Measurements from ENCODE around the gene KLF7.
A peak's percentile ranks its signal among the peaks of the same experiment; 100 is the strongest.

KLF7 gene

DNA sequence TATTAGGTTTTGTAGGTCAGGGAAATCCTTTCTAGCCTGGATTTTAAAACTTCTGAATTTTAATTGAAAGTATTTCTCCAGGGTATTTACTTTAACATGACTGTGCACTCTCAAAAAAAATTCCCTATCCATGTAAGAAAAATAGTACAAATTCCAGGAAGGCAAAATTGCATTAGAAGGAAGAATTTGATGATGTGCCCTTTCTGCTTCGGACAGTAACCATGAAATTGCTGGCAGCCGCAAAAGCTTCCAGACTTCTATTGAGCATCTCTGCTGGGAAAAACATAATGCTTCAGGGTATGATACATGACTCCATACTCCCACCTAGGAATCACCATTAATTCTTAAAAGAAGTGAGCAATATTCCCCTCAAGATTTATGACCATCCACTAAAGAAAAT lies 17.2 kb upstream of the KLF7 start:
- ATAC-seq (no peak), DNase-seq (no peak)
- H3K27me3 Mint-ChIP-seq: no peaks in the 10 kb centered on the region
- no peak overlapping the region for H3K27ac Mint-ChIP-seq
- H3K4me3 Mint-ChIP-seq: no peak overlapping the region
- H3K4me1 Mint-ChIP-seq: peaks cover 8% of the 10 kb centered on the region
- H3K9me3 Mint-ChIP-seq: peaks cover 6 to 10% of the 10 kb centered on the region in 2 donors

- H3K27ac Mint-ChIP-seq: no peak overlapping the region
- no peaks in the 10 kb centered on the region for H3K27me3 Mint-ChIP-seq
- DNase-seq (no peak), ATAC-seq (no peak)
- H3K9me3 Mint-ChIP-seq: peaks cover 0 to under 1% of the 10 kb centered on the region in 2 donors
- H3K4me1 Mint-ChIP-seq: peaks cover 11% of the 10 kb centered on the region
- no peak overlapping the region for H3K4me3 Mint-ChIP-seq
Observed at GRCh38 chr2:207181526-207182274, 16.0 kb upstream of the KLF7 start.

DNA sequence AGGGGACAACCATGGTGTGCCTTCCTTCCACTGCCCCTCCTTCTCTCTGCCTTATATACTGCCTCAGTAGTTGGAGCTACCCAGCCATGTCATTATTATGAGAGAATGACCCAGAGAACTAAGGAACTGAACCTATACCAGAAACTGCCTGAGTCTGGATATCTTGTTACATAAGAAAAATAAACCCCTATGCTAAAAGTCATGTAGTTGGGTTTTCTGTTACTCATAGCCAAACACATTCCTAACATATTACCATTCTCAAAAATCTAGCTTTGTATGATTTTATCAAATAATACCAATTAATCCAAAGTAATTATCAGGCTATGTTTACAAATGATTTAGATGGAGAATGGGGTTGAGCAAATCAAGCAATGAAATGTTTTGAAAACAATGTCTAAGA lies 15.0 kb upstream of the KLF7 start:
- Mint-ChIP-seq H3K4me3 (no peak overlapping the region), H3K4me1 (peaks cover 19% of the 10 kb centered on the region), H3K9me3 (no peaks in the 10 kb centered on the region), H3K27ac (peak overlapping the region in 1 of 2 donors; percentile 27), H3K27me3 (no peaks in the 10 kb centered on the region)
- ATAC-seq (no peak), DNase-seq (no peak)

- no peaks in the 10 kb centered on the region for H3K9me3 Mint-ChIP-seq
- H3K4me3 Mint-ChIP-seq: no peak overlapping the region
- DNase-seq: no peak
- H3K27me3 Mint-ChIP-seq: no peaks in the 10 kb centered on the region
- no peak for ATAC-seq
- peaks cover 11% of the 10 kb centered on the region for H3K4me1 Mint-ChIP-seq
- H3K27ac Mint-ChIP-seq: no peak overlapping the region
Observed at GRCh38 chr2:207176247-207176646, 10.5 kb upstream of the KLF7 start.

- no peak for ATAC-seq
- Mint-ChIP-seq H3K27ac (no peak overlapping the region), H3K4me3 (no peak overlapping the region), H3K4me1 (peaks cover 11% of the 10 kb centered on the region), H3K9me3 (peaks cover 0 to 4% of the 10 kb centered on the region in 2 donors), H3K27me3 (no peaks in the 10 kb centered on the region)
- no peak for DNase-seq
Observed at GRCh38 chr2:207173641-207174040, 7.9 kb upstream of the KLF7 start.

DNA sequence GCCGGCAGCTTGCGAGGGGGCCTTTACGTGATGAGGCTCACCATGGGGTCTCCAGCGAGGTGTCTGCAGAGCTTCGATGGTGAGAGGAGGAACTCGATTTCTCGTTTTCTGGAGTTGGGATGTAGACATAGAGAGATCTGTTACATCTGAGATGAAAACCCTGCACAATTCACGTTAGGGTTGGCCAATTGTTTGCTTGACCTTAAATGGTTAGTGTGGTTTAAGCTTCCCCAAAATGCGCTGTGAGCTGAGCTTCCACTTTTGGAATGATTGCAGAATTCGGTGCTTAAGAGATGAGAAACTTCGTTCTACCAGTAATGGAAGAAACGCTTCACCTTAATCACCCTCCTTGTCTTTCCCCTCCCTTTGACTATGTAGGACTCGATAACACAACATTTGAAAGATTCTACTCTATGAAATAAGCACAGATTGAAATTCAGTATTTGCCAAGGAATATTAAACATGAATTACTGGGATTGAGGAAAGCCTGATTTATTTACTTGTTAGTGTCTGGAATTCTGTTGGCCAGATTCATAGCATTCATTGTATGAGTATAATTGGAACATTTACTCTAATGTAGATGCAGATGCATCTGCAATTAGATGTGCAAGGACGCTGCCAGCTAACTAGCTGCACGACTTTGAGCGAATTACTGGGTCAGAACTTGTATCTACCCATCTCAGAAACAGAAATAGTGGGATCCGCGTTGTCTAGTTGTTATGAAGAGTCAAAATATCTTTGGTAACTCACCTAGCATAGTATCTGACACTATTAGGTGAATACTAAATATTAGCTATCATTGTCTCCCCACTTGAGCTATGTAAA lies 1.6 kb upstream of the KLF7 start:
- ATAC-seq: no peak
- Mint-ChIP-seq H3K4me1 (peaks cover 33% of the 10 kb centered on the region), H3K27me3 (no peaks in the 10 kb centered on the region), H3K9me3 (peaks cover 0 to 4% of the 10 kb centered on the region in 2 donors), H3K27ac (peak overlapping the region; percentile 95 to 99), H3K4me3 (peak overlapping the region; percentile 86 to 96)
- DNase-seq: no peak

DNA sequence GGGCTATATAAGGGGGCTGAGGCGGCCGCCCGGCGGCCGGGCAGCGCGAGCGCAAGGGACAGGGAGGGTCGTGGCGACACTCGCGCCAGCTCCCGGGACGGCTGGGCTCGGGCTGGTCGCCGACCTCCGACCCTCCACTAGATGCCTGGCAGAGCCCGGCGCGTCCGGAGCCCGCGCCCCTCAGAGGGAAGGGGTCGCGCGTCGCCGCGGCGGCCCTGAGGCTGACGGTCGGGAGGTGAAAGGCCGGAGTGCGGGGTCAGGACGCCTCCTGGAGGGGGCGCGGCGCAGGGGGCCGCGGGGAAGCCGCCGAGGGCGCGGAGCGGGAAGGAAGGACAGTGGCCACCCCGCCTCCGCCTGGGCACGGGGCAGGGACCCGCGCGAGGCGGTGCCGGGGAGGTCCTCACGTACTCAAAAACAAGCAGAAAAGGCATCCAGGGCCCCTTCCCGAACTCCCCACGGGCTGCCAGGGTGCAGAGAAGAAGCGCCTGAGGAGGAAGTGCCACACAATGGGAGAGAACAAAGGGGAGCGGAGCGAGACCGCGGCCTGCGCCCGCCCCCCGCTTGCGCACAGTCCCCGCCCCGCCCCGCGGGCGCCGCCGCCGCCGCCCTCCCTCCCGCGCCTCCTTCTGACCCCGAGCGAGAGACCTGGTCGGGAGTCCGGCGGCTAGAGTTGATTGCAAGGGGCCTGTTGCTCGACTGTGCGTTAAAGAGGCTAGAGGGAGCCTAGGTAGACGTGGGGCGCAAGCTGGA lies 776 bp upstream of the KLF7 start:
- Mint-ChIP-seq H3K9me3 (peaks cover 0 to 4% of the 10 kb centered on the region in 2 donors), H3K27ac (peak overlapping the region; percentile 99), H3K4me3 (peak overlapping the region; percentile 86 to 96), H3K27me3 (no peaks in the 10 kb centered on the region), H3K4me1 (peaks cover 41% of the 10 kb centered on the region)
- ATAC-seq (peak; percentile 60), DNase-seq (peak; percentile 66 to 67)

DNA sequence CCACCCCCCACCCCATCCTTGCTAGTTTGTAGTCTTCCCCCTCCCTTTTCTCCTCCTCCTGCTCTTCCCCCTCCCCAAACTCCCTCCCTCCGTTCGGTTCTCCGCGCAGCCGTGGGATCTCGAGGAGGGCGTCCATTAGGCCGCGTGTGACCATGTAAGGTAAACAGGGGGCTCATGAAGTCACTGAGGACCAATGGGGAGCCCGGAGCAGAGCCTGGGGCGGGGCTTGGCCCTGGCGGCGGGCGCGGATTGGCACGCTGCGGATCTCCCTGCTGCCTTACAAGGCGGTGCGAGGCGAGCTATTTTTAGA lies 246 bp upstream of the KLF7 start:
- H3K27me3 Mint-ChIP-seq: no peaks in the 10 kb centered on the region
- peak; percentile 95 for ATAC-seq
- peaks cover 46% of the 10 kb centered on the region for H3K4me1 Mint-ChIP-seq
- H3K27ac Mint-ChIP-seq: peak overlapping the region; percentile 99
- H3K4me3 Mint-ChIP-seq: peak overlapping the region; percentile 86 to 96
- peak; percentile 96 to 98 for DNase-seq
- peaks cover 0 to 4% of the 10 kb centered on the region in 2 donors for H3K9me3 Mint-ChIP-seq

GRCh38 chr2:207164006-207164831 lies 1.5 kb downstream of the KLF7 start:
- H3K9me3 Mint-ChIP-seq: no peaks in the 10 kb centered on the region
- H3K4me1 Mint-ChIP-seq: peaks cover 55% of the 10 kb centered on the region
- DNase-seq: peak in 1 of 2 donors; percentile 16
- ATAC-seq: no peak
- peak overlapping the region; percentile 2 to 67 for H3K27ac Mint-ChIP-seq
- no peaks in the 10 kb centered on the region for H3K27me3 Mint-ChIP-seq
- peak overlapping the region; percentile 86 to 96 for H3K4me3 Mint-ChIP-seq

GRCh38 chr2:207163756-207164005 lies 2.1 kb downstream of the KLF7 start:
- no peak for ATAC-seq
- Mint-ChIP-seq H3K27ac (no peak overlapping the region), H3K4me1 (peaks cover 60% of the 10 kb centered on the region), H3K4me3 (peak overlapping the region; percentile 86 to 96), H3K27me3 (no peaks in the 10 kb centered on the region), H3K9me3 (no peaks in the 10 kb centered on the region)
- no peak for DNase-seq

GRCh38 chr2:207163053-207163755 lies 2.5 kb downstream of the KLF7 start:
- DNase-seq: no peak
- H3K4me1 Mint-ChIP-seq: peaks cover 64% of the 10 kb centered on the region
- H3K9me3 Mint-ChIP-seq: no peaks in the 10 kb centered on the region
- H3K4me3 Mint-ChIP-seq: peak overlapping the region; percentile 86 to 96
- no peaks in the 10 kb centered on the region for H3K27me3 Mint-ChIP-seq
- peak; percentile 12 for ATAC-seq
- no peak overlapping the region for H3K27ac Mint-ChIP-seq

- H3K4me3 Mint-ChIP-seq: peak overlapping the region in 1 of 2 donors; percentile 86
- no peaks in the 10 kb centered on the region for H3K9me3 Mint-ChIP-seq
- no peaks in the 10 kb centered on the region for H3K27me3 Mint-ChIP-seq
- H3K4me1 Mint-ChIP-seq: peaks cover 67% of the 10 kb centered on the region
- no peak for DNase-seq
- H3K27ac Mint-ChIP-seq: no peak overlapping the region
- ATAC-seq: no peak
Observed at GRCh38 chr2:207162316-207162715, 3.4 kb downstream of the KLF7 start.

- Mint-ChIP-seq H3K9me3 (no peaks in the 10 kb centered on the region), H3K4me1 (peaks cover 70% of the 10 kb centered on the region), H3K27ac (no peak overlapping the region), H3K27me3 (no peaks in the 10 kb centered on the region), H3K4me3 (no peak overlapping the region)
- DNase-seq: no peak
- no peak for ATAC-seq
Observed at GRCh38 chr2:207161247-207162123, 4.3 kb downstream of the KLF7 start.

DNA sequence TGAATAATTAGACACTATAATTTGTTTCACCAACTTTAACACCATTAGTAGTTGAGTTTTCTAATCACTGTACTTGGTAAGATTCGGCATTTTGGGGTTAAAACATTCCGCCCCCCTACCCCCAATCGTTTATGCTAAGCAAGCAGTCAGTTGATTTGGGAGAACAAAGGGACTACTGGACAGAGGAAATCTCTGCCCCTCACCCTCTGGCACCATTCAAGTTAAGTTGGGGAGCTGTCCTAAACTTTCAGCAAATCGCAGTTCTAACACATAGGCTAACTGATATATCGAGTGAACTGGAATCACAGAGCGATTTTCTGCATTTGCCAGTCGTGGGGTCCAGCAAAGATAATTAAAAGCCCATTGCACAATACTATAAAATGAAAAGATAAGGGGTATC lies 5.6 kb downstream of the KLF7 start:
- Mint-ChIP-seq H3K4me3 (no peak overlapping the region), H3K27ac (no peak overlapping the region), H3K27me3 (no peaks in the 10 kb centered on the region), H3K4me1 (peaks cover 83% of the 10 kb centered on the region), H3K9me3 (no peaks in the 10 kb centered on the region)
- ATAC-seq: no peak
- no peak for DNase-seq
